Measurements from ENCODE around the gene VPS33B.

Gene VPS33B

DNA sequence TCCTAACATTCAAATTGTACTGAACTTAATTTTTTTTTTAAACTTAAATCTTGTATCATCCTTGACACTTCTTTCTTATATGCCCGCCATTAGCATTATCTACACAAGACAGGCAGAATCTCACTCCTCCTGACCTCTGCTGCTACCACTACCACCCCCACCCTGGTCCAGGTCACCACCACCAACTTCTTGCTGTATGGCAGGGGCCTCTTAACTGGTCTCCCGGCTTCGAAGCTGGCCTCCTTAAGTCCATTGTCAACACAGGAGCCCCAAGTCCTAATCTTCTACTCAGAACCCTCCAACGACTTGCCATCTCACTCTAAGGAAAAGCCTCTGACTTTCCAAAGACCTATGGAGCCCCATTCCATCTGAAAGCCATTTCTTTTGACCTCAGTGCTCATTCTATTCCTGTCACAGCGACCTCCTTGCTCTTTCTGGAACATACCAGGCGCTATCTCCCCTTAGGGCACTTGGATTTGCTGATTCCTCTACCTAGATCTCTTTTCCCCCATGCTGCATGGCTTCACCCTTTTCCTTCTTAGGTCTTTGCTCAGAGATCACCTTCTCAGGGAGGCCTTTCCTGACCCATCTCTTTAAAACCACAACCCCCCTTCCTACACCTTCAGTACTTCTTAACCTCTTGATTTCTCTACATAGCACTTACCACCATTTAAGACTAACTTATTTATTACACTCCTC lies 30.7 kb downstream of the VPS33B start:
- no peak for TF ChIP-seq RAD21 (IDR thresholded peaks at IDR 0.05; ENCODE audit: low read depth)
- TF ChIP-seq NFIC (IDR thresholded peaks at IDR 0.05) = no peak
- TF ChIP-seq ZBTB7A (IDR thresholded peaks at IDR 0.05; ENCODE audit: low read depth) = no peak

DNA sequence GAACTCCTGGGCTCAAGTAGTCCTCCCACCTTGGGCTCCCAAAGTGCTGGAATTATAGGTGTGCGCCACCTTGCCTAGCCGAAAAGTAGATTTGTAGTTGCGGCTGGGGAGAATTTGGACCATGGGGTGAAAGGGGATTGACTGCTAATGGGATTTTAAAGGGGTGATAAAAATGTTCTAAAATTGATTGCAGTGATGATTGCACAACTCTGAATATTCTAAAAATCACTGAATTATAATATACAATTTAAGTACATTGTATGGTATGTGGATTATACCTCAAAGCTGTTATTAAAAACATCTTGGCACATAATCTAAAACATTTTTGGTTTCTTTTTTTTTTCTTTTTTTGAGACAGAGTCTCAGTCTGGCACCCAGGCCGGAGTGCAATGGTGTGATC lies 31.9 kb downstream of the VPS33B start:
- TF ChIP-seq, protein P1, sequence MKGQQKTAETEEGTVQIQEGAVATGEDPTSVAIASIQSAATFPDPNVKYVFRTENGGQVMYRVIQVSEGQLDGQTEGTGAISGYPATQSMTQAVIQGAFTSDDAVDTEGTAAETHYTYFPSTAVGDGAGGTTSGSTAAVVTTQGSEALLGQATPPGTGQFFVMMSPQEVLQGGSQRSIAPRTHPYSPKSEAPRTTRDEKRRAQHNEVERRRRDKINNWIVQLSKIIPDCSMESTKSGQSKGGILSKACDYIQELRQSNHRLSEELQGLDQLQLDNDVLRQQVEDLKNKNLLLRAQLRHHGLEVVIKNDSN (IDR thresholded peaks at IDR 0.05) = no peak
- no peak for TF ChIP-seq RAD21 (IDR thresholded peaks at IDR 0.05; ENCODE audit: low read depth)
- no peak for TF ChIP-seq CREB1 (IDR thresholded peaks at IDR 0.05; ENCODE audit: low read depth)
- no peak for TF ChIP-seq TEAD4 (IDR thresholded peaks at IDR 0.05)
- TF ChIP-seq NFIC (IDR thresholded peaks at IDR 0.05) = no peak
- no peak for TF ChIP-seq FOXM1 (IDR thresholded peaks at IDR 0.05; ENCODE audit: borderline replicate concordance, low read depth)
- TF ChIP-seq EGR1 (IDR thresholded peaks at IDR 0.05) = no peak
- no peak for TF ChIP-seq TAF1 (IDR thresholded peaks at IDR 0.05; ENCODE audit: low read depth)
- TF ChIP-seq, protein P2, sequence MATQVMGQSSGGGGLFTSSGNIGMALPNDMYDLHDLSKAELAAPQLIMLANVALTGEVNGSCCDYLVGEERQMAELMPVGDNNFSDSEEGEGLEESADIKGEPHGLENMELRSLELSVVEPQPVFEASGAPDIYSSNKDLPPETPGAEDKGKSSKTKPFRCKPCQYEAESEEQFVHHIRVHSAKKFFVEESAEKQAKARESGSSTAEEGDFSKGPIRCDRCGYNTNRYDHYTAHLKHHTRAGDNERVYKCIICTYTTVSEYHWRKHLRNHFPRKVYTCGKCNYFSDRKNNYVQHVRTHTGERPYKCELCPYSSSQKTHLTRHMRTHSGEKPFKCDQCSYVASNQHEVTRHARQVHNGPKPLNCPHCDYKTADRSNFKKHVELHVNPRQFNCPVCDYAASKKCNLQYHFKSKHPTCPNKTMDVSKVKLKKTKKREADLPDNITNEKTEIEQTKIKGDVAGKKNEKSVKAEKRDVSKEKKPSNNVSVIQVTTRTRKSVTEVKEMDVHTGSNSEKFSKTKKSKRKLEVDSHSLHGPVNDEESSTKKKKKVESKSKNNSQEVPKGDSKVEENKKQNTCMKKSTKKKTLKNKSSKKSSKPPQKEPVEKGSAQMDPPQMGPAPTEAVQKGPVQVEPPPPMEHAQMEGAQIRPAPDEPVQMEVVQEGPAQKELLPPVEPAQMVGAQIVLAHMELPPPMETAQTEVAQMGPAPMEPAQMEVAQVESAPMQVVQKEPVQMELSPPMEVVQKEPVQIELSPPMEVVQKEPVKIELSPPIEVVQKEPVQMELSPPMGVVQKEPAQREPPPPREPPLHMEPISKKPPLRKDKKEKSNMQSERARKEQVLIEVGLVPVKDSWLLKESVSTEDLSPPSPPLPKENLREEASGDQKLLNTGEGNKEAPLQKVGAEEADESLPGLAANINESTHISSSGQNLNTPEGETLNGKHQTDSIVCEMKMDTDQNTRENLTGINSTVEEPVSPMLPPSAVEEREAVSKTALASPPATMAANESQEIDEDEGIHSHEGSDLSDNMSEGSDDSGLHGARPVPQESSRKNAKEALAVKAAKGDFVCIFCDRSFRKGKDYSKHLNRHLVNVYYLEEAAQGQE (IDR thresholded peaks at IDR 0.05; ENCODE audit: low read depth) = no peak
- TF ChIP-seq CEBPB (IDR thresholded peaks at IDR 0.05) = no peak
- TF ChIP-seq EP300 (IDR thresholded peaks at IDR 0.05; ENCODE audit: borderline replicate concordance) = no peak
- TF ChIP-seq TCF12 (IDR thresholded peaks at IDR 0.05; ENCODE audit: low read depth) = no peak
- no peak for TF ChIP-seq YY1 (IDR thresholded peaks at IDR 0.05; ENCODE audit: low read depth)
- TF ChIP-seq ZBTB7A (IDR thresholded peaks at IDR 0.05; ENCODE audit: low read depth) = no peak
- TF ChIP-seq, protein P3, sequence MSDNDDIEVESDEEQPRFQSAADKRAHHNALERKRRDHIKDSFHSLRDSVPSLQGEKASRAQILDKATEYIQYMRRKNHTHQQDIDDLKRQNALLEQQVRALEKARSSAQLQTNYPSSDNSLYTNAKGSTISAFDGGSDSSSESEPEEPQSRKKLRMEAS (IDR thresholded peaks at IDR 0.05) = no peak

DNA sequence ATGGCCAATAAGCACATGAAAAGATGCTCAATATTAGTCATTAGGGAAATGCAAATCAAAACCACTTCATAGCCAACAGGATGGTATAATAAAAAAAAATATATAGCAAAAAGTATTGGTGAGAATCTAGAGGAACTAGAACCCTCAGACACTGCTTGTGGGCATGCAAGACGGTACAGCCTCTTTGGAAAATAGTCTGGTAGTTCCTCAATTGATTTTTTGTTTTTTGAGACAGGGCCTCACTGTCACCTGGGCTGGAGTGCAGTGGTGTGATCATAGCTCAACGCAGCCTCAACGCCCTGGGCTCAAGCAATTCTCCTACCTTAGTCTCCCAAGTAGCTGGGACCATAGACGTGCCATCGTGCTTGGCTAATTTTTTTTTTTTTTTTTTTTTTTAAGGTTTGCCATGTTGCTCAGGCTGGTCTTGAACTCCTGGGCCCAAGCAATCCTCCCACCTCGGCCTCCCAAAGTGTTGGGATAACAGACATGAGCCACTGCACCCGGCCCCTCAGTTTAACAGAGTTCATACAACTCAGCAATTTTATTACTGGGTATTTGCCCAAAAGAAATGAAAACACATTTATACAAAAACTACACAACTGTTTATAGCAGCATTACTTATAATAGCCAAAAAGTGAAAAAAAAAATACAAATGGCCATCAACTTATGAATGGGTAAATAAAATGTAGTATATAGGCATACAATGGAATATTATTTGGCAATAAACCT lies 33.2 kb downstream of the VPS33B start:
- TF ChIP-seq CREB1 (IDR thresholded peaks at IDR 0.05; ENCODE audit: low read depth) (no peak), NFIC (IDR thresholded peaks at IDR 0.05) (no peak), FOXM1 (IDR thresholded peaks at IDR 0.05; ENCODE audit: borderline replicate concordance, low read depth) (no peak), YY1 (IDR thresholded peaks at IDR 0.05; ENCODE audit: low read depth) (no peak), TAF1 (IDR thresholded peaks at IDR 0.05; ENCODE audit: low read depth) (no peak), EGR1 (IDR thresholded peaks at IDR 0.05) (no peak), CEBPB (IDR thresholded peaks at IDR 0.05) (no peak), EP300 (IDR thresholded peaks at IDR 0.05; ENCODE audit: borderline replicate concordance) (no peak), RAD21 (IDR thresholded peaks at IDR 0.05; ENCODE audit: low read depth) (no peak), ZBTB7A (IDR thresholded peaks at IDR 0.05; ENCODE audit: low read depth) (no peak), TEAD4 (IDR thresholded peaks at IDR 0.05) (no peak), TCF12 (IDR thresholded peaks at IDR 0.05; ENCODE audit: low read depth) (no peak)
- TF ChIP-seq, protein P3 (IDR thresholded peaks at IDR 0.05) = no peak
- TF ChIP-seq, protein P1 (IDR thresholded peaks at IDR 0.05) = no peak
- TF ChIP-seq, protein P2 (IDR thresholded peaks at IDR 0.05; ENCODE audit: low read depth) = no peak

DNA sequence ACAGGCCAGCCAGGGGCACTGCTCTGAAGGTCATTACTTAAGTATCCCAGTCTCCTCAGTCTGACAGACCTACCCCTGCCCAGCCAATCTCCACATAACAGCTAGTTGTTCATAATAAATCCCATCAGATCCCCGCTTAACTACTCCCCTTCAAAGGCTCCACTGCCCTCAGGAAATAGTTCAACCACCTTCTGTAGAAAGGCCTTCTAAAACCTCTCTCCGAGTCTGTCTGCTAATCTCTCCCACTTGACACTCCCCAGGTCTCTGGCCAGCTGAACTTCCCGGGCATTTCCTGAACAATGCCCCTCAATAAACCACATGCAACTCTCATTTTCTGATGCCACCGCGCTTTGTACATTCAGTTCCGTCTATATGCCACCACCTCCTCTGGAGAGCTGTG lies 34.1 kb downstream of the VPS33B start:
- TF ChIP-seq NFIC (IDR thresholded peaks at IDR 0.05) (no peak), EGR1 (IDR thresholded peaks at IDR 0.05) (no peak), CEBPB (IDR thresholded peaks at IDR 0.05) (no peak), RAD21 (IDR thresholded peaks at IDR 0.05; ENCODE audit: low read depth) (no peak), FOXM1 (IDR thresholded peaks at IDR 0.05; ENCODE audit: borderline replicate concordance, low read depth) (no peak)

DNA sequence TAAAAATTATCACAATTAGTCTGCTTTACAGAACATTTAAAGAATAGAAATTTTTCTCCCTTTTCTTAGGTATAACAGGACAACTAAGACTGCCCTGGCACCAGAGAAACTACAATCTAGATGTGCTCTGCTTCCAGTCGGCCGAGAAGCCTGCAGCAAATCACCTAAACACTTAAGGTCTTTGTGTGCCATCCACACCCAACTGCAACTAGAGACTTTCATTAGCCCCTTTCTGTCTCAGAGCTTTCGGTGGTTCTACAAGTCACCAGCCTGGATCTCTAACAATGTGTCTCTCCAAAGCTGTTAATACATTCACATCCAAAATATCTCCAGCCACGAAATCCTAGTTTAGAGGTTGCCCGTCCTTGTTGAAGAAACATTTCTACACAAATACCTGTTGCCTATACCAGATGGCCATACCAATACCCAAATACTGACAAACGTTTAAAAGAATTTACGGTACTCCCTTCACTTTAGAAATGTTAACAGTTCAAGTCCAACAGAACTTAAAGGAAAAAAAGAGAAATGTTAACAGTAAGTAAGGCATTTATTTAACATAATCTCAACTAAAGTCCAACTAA lies 34.7 kb downstream of the VPS33B start:
- TF ChIP-seq EGR1 (IDR thresholded peaks at IDR 0.05) = no peak
- TF ChIP-seq, protein P2 (IDR thresholded peaks at IDR 0.05; ENCODE audit: low read depth) = no peak
- TF ChIP-seq RAD21 (IDR thresholded peaks at IDR 0.05; ENCODE audit: low read depth) = no peak
- TF ChIP-seq ZBTB7A (IDR thresholded peaks at IDR 0.05; ENCODE audit: low read depth) = no peak
- no peak for TF ChIP-seq FOXM1 (IDR thresholded peaks at IDR 0.05; ENCODE audit: borderline replicate concordance, low read depth)
- TF ChIP-seq NFIC (IDR thresholded peaks at IDR 0.05) = no peak
- TF ChIP-seq TAF1 (IDR thresholded peaks at IDR 0.05; ENCODE audit: low read depth) = no peak
- no peak for TF ChIP-seq TEAD4 (IDR thresholded peaks at IDR 0.05)
- no peak for TF ChIP-seq TCF12 (IDR thresholded peaks at IDR 0.05; ENCODE audit: low read depth)
- no peak for TF ChIP-seq YY1 (IDR thresholded peaks at IDR 0.05; ENCODE audit: low read depth)
- TF ChIP-seq, protein P1 (IDR thresholded peaks at IDR 0.05) = no peak
- TF ChIP-seq, protein P3 (IDR thresholded peaks at IDR 0.05) = no peak
- no peak for TF ChIP-seq CEBPB (IDR thresholded peaks at IDR 0.05)
- TF ChIP-seq EP300 (IDR thresholded peaks at IDR 0.05; ENCODE audit: borderline replicate concordance) = no peak
- TF ChIP-seq CREB1 (IDR thresholded peaks at IDR 0.05; ENCODE audit: low read depth) = no peak

Data from Ishikawa (cell line).